Mesenchymal stem cell (in vitro differentiated cells and primary cell): ENCODE data around the gene ZNF580.
A peak's percentile ranks its signal among the peaks of the same experiment; 100 is the strongest.

Experiments used
- DNase-seq: peaks from one replicate; pipeline ENCODE4 v3.0.0-alpha.2; 2013
- H2AFZ ChIP-seq: one replicate; pipeline ENCODE4 v1.6.1; 2013; ENCODE audit warnings: low read depth, mild to moderate bottlenecking, control low read depth, inconsistent platforms, low read length, moderate library complexity
- H2AK5ac ChIP-seq: 2 replicates; pipeline ENCODE4 v1.6.1; 2013; ENCODE audit warnings: low read length, moderate library complexity, mild to moderate bottlenecking, inconsistent platforms; ENCODE audit not compliant: severe bottlenecking
- H2BK120ac ChIP-seq: one replicate; pipeline ENCODE4 v1.6.1; 2013; ENCODE audit warnings: low read depth, mild to moderate bottlenecking, inconsistent platforms, low read length, moderate library complexity
- H2BK12ac ChIP-seq, 2 experiments: one replicate each; pipeline ENCODE4 v1.6.1; 2013; ENCODE audit warnings: inconsistent platforms in 2 of 2, low read length in 2 of 2, mild to moderate bottlenecking in 2 of 2, moderate library complexity in 2 of 2, control low read depth in 1 of 2
- H2BK15ac ChIP-seq: one replicate; pipeline ENCODE4 v1.6.1; 2013; ENCODE audit warnings: mild to moderate bottlenecking, low read depth, inconsistent platforms; ENCODE audit not compliant: poor library complexity, severe bottlenecking
- H2BK5ac ChIP-seq: 2 replicates; pipeline ENCODE4 v1.6.1; 2013; ENCODE audit warnings: low read depth, mild to moderate bottlenecking, low read length, control low read depth, inconsistent platforms; ENCODE audit not compliant: poor library complexity, severe bottlenecking
- H3K14ac ChIP-seq, 2 experiments: one replicate each; pipeline ENCODE4 v1.6.1; 2013; ENCODE audit warnings: inconsistent platforms in 2 of 2, low read length in 2 of 2, control low read depth in 1 of 2, mild to moderate bottlenecking in 1 of 2, moderate library complexity in 1 of 2
- H3K18ac ChIP-seq, 2 experiments: one replicate each; pipeline ENCODE4 v1.6.1; 2013; ENCODE audit warnings: inconsistent platforms in 2 of 2, low read length in 2 of 2, control low read depth in 1 of 2, low read depth in 1 of 2, mild to moderate bottlenecking in 1 of 2
- H3K23ac ChIP-seq, 2 experiments: one replicate each; pipeline ENCODE4 v1.6.1; 2013; ENCODE audit warnings: inconsistent platforms in 2 of 2, low read length in 2 of 2, mild to moderate bottlenecking in 2 of 2, moderate library complexity in 2 of 2, control low read depth in 1 of 2
- H3K27ac ChIP-seq: 2 replicates; pipeline ENCODE4 v1.5.1; 2013; ENCODE audit warnings: mild to moderate bottlenecking, moderate library complexity, low read length, control low read depth, inconsistent platforms; ENCODE audit not compliant: poor library complexity, severe bottlenecking
- H3K27me3 ChIP-seq, 2 experiments: 2 replicates each; pipeline versions ENCODE4 v1.6.1 to v1.7.0; 2013; ENCODE audit warnings: low read length in 2 of 2, mild to moderate bottlenecking in 2 of 2, moderate library complexity in 2 of 2, control low read depth in 1 of 2, inconsistent platforms in 1 of 2; ENCODE audit not compliant: control insufficient read depth in 1 of 2, insufficient read depth in 1 of 2
- H3K36me3 ChIP-seq, 2 experiments: 2 replicates each; pipeline versions ENCODE4 v1.6.1 to v1.7.0; 2013; ENCODE audit warnings: low read length in 2 of 2, control low read depth in 1 of 2, inconsistent platforms in 1 of 2, low read depth in 1 of 2, mild to moderate bottlenecking in 1 of 2; ENCODE audit not compliant: insufficient read depth in 2 of 2, control insufficient read depth in 1 of 2
- H3K4ac ChIP-seq, 2 experiments: one replicate each; pipeline ENCODE4 v1.6.1; 2013; ENCODE audit warnings: inconsistent platforms in 2 of 2, low read length in 2 of 2, mild to moderate bottlenecking in 2 of 2, moderate library complexity in 2 of 2, control low read depth in 1 of 2, low read depth in 1 of 2
- H3K4me1 ChIP-seq: 2 replicates; pipeline ENCODE4 v1.6.1; 2013; ENCODE audit warnings: low read depth, low read length, control low read depth; ENCODE audit not compliant: control insufficient read depth, insufficient read depth
- H3K4me2 ChIP-seq: 2 replicates; pipeline ENCODE4 v1.6.1; 2013; ENCODE audit warnings: low read length, mild to moderate bottlenecking, inconsistent platforms; ENCODE audit not compliant: poor library complexity, severe bottlenecking
- H3K4me3 ChIP-seq, 2 experiments: 2 replicates each; pipeline versions ENCODE4 v1.5.1 to v1.7.0; 2013; ENCODE audit warnings: low read length in 2 of 2, mild to moderate bottlenecking in 2 of 2, control low read depth in 1 of 2, low read depth in 1 of 2; ENCODE audit not compliant: insufficient read depth in 1 of 2
- H3K79me1 ChIP-seq: replicated peaks from 2 replicates; pipeline ENCODE4 v1.6.1; 2013; ENCODE audit warnings: mild to moderate bottlenecking, control low read depth, low read length, inconsistent platforms; ENCODE audit not compliant: poor library complexity, severe bottlenecking
- H3K9ac ChIP-seq: 2 replicates; pipeline ENCODE4 v1.7.0; 2013; ENCODE audit warnings: mild to moderate bottlenecking, low read length, moderate library complexity
- H3K9me3 ChIP-seq: 2 replicates; pipeline ENCODE4 v1.7.0; 2013; ENCODE audit warnings: mild to moderate bottlenecking, low read length; ENCODE audit not compliant: control insufficient read depth
- H4K8ac ChIP-seq: one replicate; pipeline ENCODE4 v1.6.1; 2013; ENCODE audit warnings: inconsistent platforms, mild to moderate bottlenecking, low read length, moderate library complexity
- H4K91ac ChIP-seq: one replicate; pipeline ENCODE4 v1.6.1; 2013; ENCODE audit warnings: mild to moderate bottlenecking, low read length, inconsistent platforms
- WGBS: methylation state at CpG from one replicate; pipeline ENCODE4 v1.1.7; 2013; ENCODE audit warnings: mixed read lengths; 5-methylcytosine and 5-hydroxymethylcytosine counted together

The ZNF580 gene

DNA sequence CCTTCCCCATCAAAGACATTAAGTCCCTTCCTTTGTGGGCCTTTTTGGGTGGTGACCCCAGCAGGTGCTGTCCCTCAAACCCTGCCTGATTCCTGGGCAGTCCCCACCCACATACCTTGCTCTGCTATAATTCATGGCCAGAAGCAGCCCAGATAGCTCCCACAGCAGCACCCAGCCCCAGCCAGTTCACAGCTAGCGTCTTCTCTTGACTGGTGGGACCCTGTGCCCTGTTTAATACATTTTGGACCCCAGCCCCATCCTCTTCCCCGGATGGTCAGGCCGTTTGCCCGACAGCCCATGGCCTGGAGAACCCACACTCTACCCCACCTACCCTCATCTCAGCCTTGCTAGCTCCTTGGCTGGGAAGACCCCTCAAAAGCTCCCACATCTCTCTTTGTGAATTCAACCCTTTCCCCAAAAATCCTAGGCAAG, 9.3 kb downstream of the ZNF580 start:
- no peak overlapping the region for H2BK12ac ChIP-seq
- no peaks in the 10 kb centered on the region for H3K27me3 ChIP-seq
- no peak overlapping the region for H4K8ac ChIP-seq
- no peak for DNase-seq
- peaks cover 24% of the 10 kb centered on the region for H3K4me1 ChIP-seq
- no peak overlapping the region for H3K9ac ChIP-seq
- H4K91ac ChIP-seq, result no peak overlapping the region
- H2AFZ ChIP-seq, result no peak overlapping the region
- no peak overlapping the region for H3K18ac ChIP-seq
- H3K27ac ChIP-seq, result no peak overlapping the region
- peaks cover 46% of the 10 kb centered on the region for H3K79me1 ChIP-seq
- H2BK5ac ChIP-seq, result no peak overlapping the region
- no peak overlapping the region for H3K4ac ChIP-seq
- 95% methylated on average over 4 of the region's 4 CpGs for WGBS
- H3K23ac ChIP-seq, result no peak overlapping the region
- no peak overlapping the region for H2BK120ac ChIP-seq
- H3K4me2 ChIP-seq, result no peak overlapping the region
- no peak overlapping the region for H2AK5ac ChIP-seq
- H2BK15ac ChIP-seq, result no peak overlapping the region
- no peak overlapping the region for H3K4me3 ChIP-seq
- no peaks in the 10 kb centered on the region for H3K9me3 ChIP-seq
- no peak overlapping the region for H3K14ac ChIP-seq
- peaks cover 17 to 45% of the 10 kb centered on the region in 2 experiments for H3K36me3 ChIP-seq

DNA sequence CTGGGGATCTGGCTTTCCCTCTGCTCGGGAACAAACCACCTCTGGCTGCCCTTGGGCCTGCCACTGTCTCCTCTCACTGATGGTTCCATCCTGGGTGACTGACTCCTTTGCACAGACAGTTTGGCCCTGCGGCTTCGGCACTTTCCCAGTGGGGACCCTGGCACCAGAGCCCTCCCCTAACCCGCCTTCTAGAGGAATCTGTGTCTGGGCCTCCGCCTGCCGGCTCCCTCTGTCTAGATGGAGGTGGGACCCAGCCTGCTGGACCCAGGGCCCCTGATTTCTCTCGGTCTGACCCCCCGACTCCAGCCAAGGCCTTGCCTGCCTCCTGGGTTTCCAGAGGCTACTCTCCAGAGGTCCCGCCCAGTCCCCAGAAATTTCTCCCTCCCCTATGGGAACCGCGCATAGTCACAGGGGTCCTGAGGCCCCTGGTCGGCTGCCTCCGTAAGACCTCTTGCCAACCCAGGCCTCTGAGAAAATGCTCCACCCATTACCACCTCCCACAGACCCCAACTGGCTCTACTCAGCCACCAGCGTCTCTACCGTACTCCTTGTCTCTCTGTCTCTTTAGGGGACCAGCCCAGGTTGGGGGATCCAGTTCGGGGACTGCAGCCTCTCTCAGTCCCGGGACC, 9.9 kb downstream of the ZNF580 start:
- DNase-seq, result no peak
- Histone ChIP-seq H3K18ac (no peak overlapping the region), H3K4me1 (peaks cover 20% of the 10 kb centered on the region), H3K23ac (no peak overlapping the region), H4K91ac (no peak overlapping the region), H2AK5ac (no peak overlapping the region), H3K9me3 (no peaks in the 10 kb centered on the region), H3K27me3 (no peaks in the 10 kb centered on the region), H4K8ac (no peak overlapping the region), H3K79me1 (peaks cover 44% of the 10 kb centered on the region), H3K4ac (no peak overlapping the region), H3K36me3 (peaks cover 11 to 40% of the 10 kb centered on the region in 2 experiments), H3K4me2 (no peak overlapping the region), H2BK120ac (no peak overlapping the region), H3K27ac (no peak overlapping the region), H2BK12ac (no peak overlapping the region), H2AFZ (no peak overlapping the region), H2BK5ac (no peak overlapping the region), H3K4me3 (no peak overlapping the region), H3K14ac (no peak overlapping the region), H3K9ac (no peak overlapping the region), H2BK15ac (no peak overlapping the region)
- WGBS, result 95% methylated on average over 17 of the region's 17 CpGs

DNA sequence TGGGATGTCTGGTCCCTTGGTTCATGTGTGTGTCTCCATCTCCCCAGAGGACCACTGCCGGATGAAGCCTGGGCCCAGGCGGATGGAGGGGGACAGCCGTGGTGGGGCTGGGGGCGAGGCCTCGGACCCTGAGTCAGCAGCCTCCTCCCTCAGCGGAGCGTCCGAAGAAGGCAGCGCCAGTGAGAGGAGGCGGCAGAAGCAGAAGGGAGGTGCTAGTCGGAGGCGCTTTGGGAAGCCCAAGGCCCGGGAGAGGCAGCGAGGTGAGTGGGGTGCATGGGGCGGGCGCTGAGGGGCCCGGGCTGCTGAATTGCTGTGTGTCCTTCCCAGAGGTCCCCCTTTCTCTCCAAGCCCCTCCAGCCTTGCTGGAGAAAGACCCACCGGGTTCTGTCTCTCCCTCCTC, 10.4 kb downstream of the ZNF580 start:
- Histone ChIP-seq H2AFZ (no peak overlapping the region), H3K27me3 (no peaks in the 10 kb centered on the region), H3K79me1 (peaks cover 44% of the 10 kb centered on the region), H2BK5ac (no peak overlapping the region), H3K36me3 (peaks cover 10 to 40% of the 10 kb centered on the region in 2 experiments), H4K91ac (no peak overlapping the region), H3K9me3 (no peaks in the 10 kb centered on the region), H3K18ac (no peak overlapping the region), H2BK12ac (no peak overlapping the region), H3K4me2 (no peak overlapping the region), H3K27ac (no peak overlapping the region), H4K8ac (no peak overlapping the region), H3K4ac (no peak overlapping the region), H2AK5ac (no peak overlapping the region), H2BK15ac (no peak overlapping the region), H2BK120ac (no peak overlapping the region), H3K4me3 (no peak overlapping the region), H3K4me1 (peaks cover 20% of the 10 kb centered on the region), H3K23ac (no peak overlapping the region), H3K9ac (no peak overlapping the region), H3K14ac (no peak overlapping the region)
- 91% methylated on average over 12 of the region's 18 CpGs for WGBS
- no peak for DNase-seq

GRCh38 chr19:55652311-55653128, 11.7 kb downstream of the ZNF580 start:
- no peak overlapping the region for H2AK5ac ChIP-seq
- H4K8ac ChIP-seq, result no peak overlapping the region
- H3K14ac ChIP-seq, result no peak overlapping the region
- no peak overlapping the region for H2BK12ac ChIP-seq
- H3K4me2 ChIP-seq, result no peak overlapping the region
- no peak overlapping the region for H3K23ac ChIP-seq
- H4K91ac ChIP-seq, result no peak overlapping the region
- no peak overlapping the region for H3K18ac ChIP-seq
- H3K9ac ChIP-seq, result no peak overlapping the region
- no peaks in the 10 kb centered on the region for H3K9me3 ChIP-seq
- H3K4me1 ChIP-seq, result peaks cover 26% of the 10 kb centered on the region
- WGBS, result 89% methylated on average over 71 of the region's 71 CpGs
- no peak overlapping the region for H2BK15ac ChIP-seq
- peaks cover 7 to 43% of the 10 kb centered on the region in 2 experiments for H3K36me3 ChIP-seq
- H2AFZ ChIP-seq, result no peak overlapping the region
- H3K4me3 ChIP-seq, result peak overlapping the region in 1 of 2 experiments; percentile 12
- DNase-seq, result no peak
- no peak overlapping the region for H2BK5ac ChIP-seq
- no peaks in the 10 kb centered on the region for H3K27me3 ChIP-seq
- H2BK120ac ChIP-seq, result peak overlapping the region; percentile 11
- no peak overlapping the region for H3K27ac ChIP-seq
- peaks cover 39% of the 10 kb centered on the region for H3K79me1 ChIP-seq
- no peak overlapping the region for H3K4ac ChIP-seq
